Osteocyte (in vitro differentiated cells): ENCODE data around the gene PACS2. TPM values are rescaled to one million over a fixed set of nuclear protein-coding genes. Genes with fewer than 3 reads are reported as not detected.

ENCODE experiments used
- DNase-seq: peaks from one replicate; pipeline ENCODE4 v3.0.0; 2021; ENCODE audit warnings: mixed read lengths; ENCODE audit not compliant: unreplicated experiment; ENCODE audit errors: extremely low spot score
- H3K27ac Mint-ChIP-seq: one replicate; pipeline ENCODE4 v1.8.0; 2021; ENCODE audit warnings: mild to moderate bottlenecking, mixed read lengths; ENCODE audit not compliant: unreplicated experiment
- H3K27me3 Mint-ChIP-seq: one replicate; pipeline ENCODE4 v1.8.0; 2021; ENCODE audit warnings: mixed read lengths; ENCODE audit not compliant: unreplicated experiment
- H3K36me3 Mint-ChIP-seq: one replicate; pipeline ENCODE4 v1.8.0; 2021; ENCODE audit warnings: mixed read lengths; ENCODE audit not compliant: unreplicated experiment
- H3K4me1 Mint-ChIP-seq: one replicate; pipeline ENCODE4 v1.8.0; 2021; ENCODE audit warnings: mixed read lengths; ENCODE audit not compliant: unreplicated experiment
- H3K4me3 Mint-ChIP-seq: one replicate; pipeline ENCODE4 v1.8.0; 2021; ENCODE audit warnings: mild to moderate bottlenecking, moderate library complexity, mixed read lengths; ENCODE audit not compliant: unreplicated experiment
- H3K9me3 Mint-ChIP-seq: one replicate; pipeline ENCODE4 v1.8.0; 2021; ENCODE audit warnings: mixed read lengths; ENCODE audit not compliant: unreplicated experiment
- CTCF ChIP-seq: fragments of 200-600 bp; sonication (generic); IDR thresholded peaks from 2 replicates; pipeline ENCODE4 v1.5.0; 2021; ENCODE audit warnings: antibody characterized with exemption, mild to moderate bottlenecking, moderate library complexity
- total RNA-seq: library from RNA; stranded (reverse); gene quantifications from 2 replicates; pipeline ENCODE4 v1.2.1, GENCODE V29; 2021

The PACS2 gene
- total RNA-seq, 1 donor from 2014 or later, result 115 TPM

- no peak for TF ChIP-seq CTCF
- no peaks in the 10 kb centered on the region for H3K27me3 Mint-ChIP-seq
- no peak for DNase-seq
- peaks cover 9% of the 10 kb centered on the region for H3K4me1 Mint-ChIP-seq
- H3K36me3 Mint-ChIP-seq, result no peaks in the 10 kb centered on the region
- H3K9me3 Mint-ChIP-seq, result no peaks in the 10 kb centered on the region
- no peak overlapping the region for H3K27ac Mint-ChIP-seq
- H3K4me3 Mint-ChIP-seq, result no peak overlapping the region
These were observed 22.9 kb downstream of the PACS2 start for GRCh38 chr14:105337433-105337832.

- no peak overlapping the region for H3K4me3 Mint-ChIP-seq
These were observed 23.6 kb downstream of the PACS2 start for GRCh38 chr14:105337966-105338741.

DNA sequence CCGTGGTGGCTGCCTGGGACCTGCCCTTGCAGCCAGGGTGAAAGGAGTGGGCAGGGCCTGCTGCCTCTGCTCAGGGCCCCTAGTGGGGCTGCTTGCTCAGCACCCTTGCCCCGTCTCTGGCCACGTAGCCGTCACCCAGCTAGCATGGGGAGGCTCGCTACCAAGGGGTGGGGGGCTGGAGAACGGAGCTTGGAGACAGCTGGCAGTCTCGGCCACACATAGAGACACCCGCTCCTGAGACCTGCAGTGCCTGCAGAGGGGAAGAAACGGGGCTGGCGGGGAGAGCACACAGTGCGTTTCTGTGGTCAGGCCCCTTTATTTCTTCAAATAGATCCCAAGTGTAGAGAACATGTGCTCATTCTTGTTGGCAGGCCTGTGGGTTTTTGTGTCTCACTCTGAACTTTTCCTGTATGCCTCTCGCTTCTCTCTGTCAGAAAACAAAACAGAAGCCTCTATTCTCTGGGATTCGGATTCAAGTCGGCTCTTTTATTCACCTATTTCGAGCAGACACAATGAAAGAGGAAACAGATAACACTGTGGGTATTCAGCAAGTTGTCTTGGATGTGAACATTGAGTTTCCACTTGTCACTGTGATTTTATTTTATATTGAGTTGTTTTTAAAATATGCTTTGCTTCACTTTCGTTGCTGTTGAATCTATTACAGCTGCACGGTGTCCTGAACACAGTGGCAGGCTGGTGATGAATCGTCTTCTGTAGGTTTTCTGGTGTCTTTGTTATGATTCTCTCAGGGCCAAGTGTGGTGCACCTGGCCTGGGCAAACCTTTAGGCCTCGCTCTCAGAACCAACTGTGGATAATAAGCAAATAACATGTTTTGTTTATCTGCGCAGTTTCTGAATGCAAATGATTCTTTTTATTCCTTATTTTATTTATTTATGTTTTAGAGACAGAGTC is 26.5 kb downstream of the PACS2 start:
- TF ChIP-seq CTCF, result no peak
- H3K36me3 Mint-ChIP-seq, result peaks cover 4% of the 10 kb centered on the region
- no peak overlapping the region for H3K4me3 Mint-ChIP-seq
- H3K27me3 Mint-ChIP-seq, result no peaks in the 10 kb centered on the region
- no peak for DNase-seq
- H3K9me3 Mint-ChIP-seq, result no peaks in the 10 kb centered on the region
- no peak overlapping the region for H3K27ac Mint-ChIP-seq
- peaks cover 9% of the 10 kb centered on the region for H3K4me1 Mint-ChIP-seq

More at GRCh38 chr14:105337966-105338741, 23.6 kb downstream of the PACS2 start:
- no peak overlapping the region for H3K27ac Mint-ChIP-seq
- no peaks in the 10 kb centered on the region for H3K36me3 Mint-ChIP-seq
- H3K9me3 Mint-ChIP-seq, result no peaks in the 10 kb centered on the region
- H3K4me1 Mint-ChIP-seq, result peaks cover 6% of the 10 kb centered on the region
- no peak for DNase-seq
- H3K27me3 Mint-ChIP-seq, result no peaks in the 10 kb centered on the region
- no peak for TF ChIP-seq CTCF

DNA sequence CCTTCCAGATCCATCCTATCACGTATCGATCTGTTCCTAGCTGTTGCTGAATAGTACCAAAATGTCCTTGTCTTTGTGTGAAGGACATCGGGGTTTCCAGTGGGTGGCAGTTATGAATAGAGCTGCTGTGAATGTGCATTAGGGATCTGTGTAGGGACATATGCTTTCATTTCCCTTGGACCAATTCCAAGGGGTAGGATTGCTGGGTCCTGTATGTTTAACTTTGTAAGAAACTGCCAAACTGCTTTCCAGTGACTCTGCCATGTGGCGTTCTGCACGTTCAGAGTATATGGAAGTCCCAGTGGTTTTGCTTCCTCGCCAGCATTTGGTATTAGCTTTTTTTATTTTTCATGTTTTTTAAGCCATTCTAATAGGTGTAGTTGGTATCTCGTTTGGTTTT is 28.6 kb downstream of the PACS2 start:
- Mint-ChIP-seq H3K4me1 (peaks cover 13% of the 10 kb centered on the region), H3K4me3 (no peak overlapping the region), H3K36me3 (peaks cover 4% of the 10 kb centered on the region), H3K27ac (no peak overlapping the region), H3K9me3 (no peaks in the 10 kb centered on the region), H3K27me3 (no peaks in the 10 kb centered on the region)
- TF ChIP-seq CTCF, result no peak
- no peak for DNase-seq

GRCh38 chr14:105346200-105346533 is 31.6 kb downstream of the PACS2 start:
- Mint-ChIP-seq H3K9me3 (no peaks in the 10 kb centered on the region), H3K27ac (no peak overlapping the region), H3K4me3 (no peak overlapping the region), H3K4me1 (peaks cover 13% of the 10 kb centered on the region), H3K27me3 (no peaks in the 10 kb centered on the region), H3K36me3 (peaks cover 6% of the 10 kb centered on the region)
- no peak for DNase-seq
- no peak for TF ChIP-seq CTCF
